Stomach (tissue), 4 donors: Measurements from ENCODE around the gene GABPA.

ENCODE experiments used
- EP300 ChIP-seq: sonication (generic); formaldehyde crosslinking; IDR thresholded peaks from one replicate; pipeline ENCODE4 v1.6.1; 2017; ENCODE audit warnings: antibody characterized with exemption
- POLR2AphosphoS5 ChIP-seq, 3 donors: sonication (generic); formaldehyde crosslinking; IDR thresholded peaks; one replicate each; pipeline ENCODE4 v1.6.1; 2016; ENCODE audit warnings: antibody characterized with exemption in 3 of 3
- TF ChIP-seq, protein P1 (sequence below), 7 experiments: fragments of 450-650 bp in 4 of 7; fragments of 200-600 bp in 3 of 7; sonication (generic) in 3 of 7; IDR thresholded peaks; one replicate each; pipeline ENCODE4 v1.5.1; 2016 to 2019; ENCODE audit warnings: antibody characterized with exemption in 7 of 7, control low read depth in 2 of 7, mild to moderate bottlenecking in 1 of 7

DNA sequence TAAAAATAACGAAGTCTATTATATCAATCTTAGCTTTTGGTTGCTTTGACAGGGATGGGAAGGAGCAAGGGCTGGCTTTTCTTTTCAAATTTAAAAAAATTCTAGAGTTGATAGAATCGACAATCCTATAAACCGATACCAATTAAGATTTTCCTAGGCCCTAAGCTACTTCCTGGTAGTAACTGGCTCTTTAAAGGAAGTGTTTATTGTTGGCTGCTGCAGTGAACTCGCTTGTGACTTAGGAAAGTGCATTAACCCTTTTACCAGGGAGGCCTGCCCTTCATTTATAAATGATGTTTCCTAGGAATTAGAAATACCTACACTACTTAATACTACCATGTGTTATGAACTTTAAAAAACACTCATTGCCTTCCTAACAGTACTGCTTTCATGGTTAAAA lies 33.2 kb upstream of the GABPA start:
- TF ChIP-seq, protein P1, sequence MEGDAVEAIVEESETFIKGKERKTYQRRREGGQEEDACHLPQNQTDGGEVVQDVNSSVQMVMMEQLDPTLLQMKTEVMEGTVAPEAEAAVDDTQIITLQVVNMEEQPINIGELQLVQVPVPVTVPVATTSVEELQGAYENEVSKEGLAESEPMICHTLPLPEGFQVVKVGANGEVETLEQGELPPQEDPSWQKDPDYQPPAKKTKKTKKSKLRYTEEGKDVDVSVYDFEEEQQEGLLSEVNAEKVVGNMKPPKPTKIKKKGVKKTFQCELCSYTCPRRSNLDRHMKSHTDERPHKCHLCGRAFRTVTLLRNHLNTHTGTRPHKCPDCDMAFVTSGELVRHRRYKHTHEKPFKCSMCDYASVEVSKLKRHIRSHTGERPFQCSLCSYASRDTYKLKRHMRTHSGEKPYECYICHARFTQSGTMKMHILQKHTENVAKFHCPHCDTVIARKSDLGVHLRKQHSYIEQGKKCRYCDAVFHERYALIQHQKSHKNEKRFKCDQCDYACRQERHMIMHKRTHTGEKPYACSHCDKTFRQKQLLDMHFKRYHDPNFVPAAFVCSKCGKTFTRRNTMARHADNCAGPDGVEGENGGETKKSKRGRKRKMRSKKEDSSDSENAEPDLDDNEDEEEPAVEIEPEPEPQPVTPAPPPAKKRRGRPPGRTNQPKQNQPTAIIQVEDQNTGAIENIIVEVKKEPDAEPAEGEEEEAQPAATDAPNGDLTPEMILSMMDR (IDR thresholded peaks at IDR 0.05), result no peak
- TF ChIP-seq EP300 (no peak), POLR2AphosphoS5 (IDR thresholded peaks at IDR 0.05) (no peak)
